K562 (cell line): Measurements from ENCODE around the gene FANCC. TPM values are rescaled to one million over a fixed set of nuclear protein-coding genes. Genes with fewer than 3 reads are reported as not detected.

Experiments
- ATAC-seq: fragments of 200-7000 bp; cut with Tn5 transposase; 3 replicates; pipeline ENCODE4 v1.9.1; 2020; ENCODE audit warnings: moderate library complexity
- BruUV-seq: library from RNA; stranded (reverse); fragments of 400-500 nt; replicated peaks from 2 replicates; lab custom pipeline; 2021; lab: Mats Ljungman, UMichigan
- CTCF ChIA-PET: fragments of 300-600 bp; formaldehyde crosslinking; extraction: SDS; loops from one replicate; lab custom pipeline; 2021; ENCODE audit warnings: low intra/inter-chr PET ratio; lab: Yijun Ruan, JAX
- POLR2A ChIA-PET: fragments of 300-600, 350-650 bp; sonication (Branson Sonifier 250); formaldehyde crosslinking; extraction: SDS; loops from one replicate; lab custom pipeline; 2021; ENCODE audit warnings: antibody characterized with exemption, inconsistent platforms; lab: Yijun Ruan, JAX
- DNase-seq, 4 experiments: peaks; one replicate each; pipeline versions ENCODE4 v3.0.0 to v3.0.0-alpha.2; 2011 to 2018; ENCODE audit warnings: low spot score in 3 of 4, mixed read lengths in 3 of 4; ENCODE audit errors: extremely low read depth in 1 of 4
- FAIRE-seq: peaks from 2 replicates; lab custom pipeline; 2011; peaks lifted over from hg19 to GRCh38; lab: Jason Lieb, UNC
- H2AFZ ChIP-seq: 2 replicates; pipeline ENCODE4 v1.6.0; 2011; ENCODE audit warnings: low read depth, low read length, control low read depth, inconsistent platforms
- H3K27ac ChIP-seq: fragments of 200-600 bp; 3 replicates; pipeline ENCODE4 v1.8.0; 2011; ENCODE audit warnings: low read depth, mild to moderate bottlenecking, control low read depth, inconsistent platforms, low read length, moderate library complexity, mixed read lengths; ENCODE audit errors: extremely low read depth
- H3K27me3 ChIP-seq, 2 experiments: fragments of 300-600 bp in 1 of 2; 2 replicates in 1 of 2; 3 replicates in 1 of 2; pipeline versions ENCODE4 v1.6.0 to v1.8.0; 2011; ENCODE audit warnings: inconsistent platforms in 2 of 2, low read length in 2 of 2, mild to moderate bottlenecking in 1 of 2, mixed read lengths in 1 of 2, moderate library complexity in 1 of 2; ENCODE audit not compliant: control insufficient read depth in 2 of 2, insufficient read depth in 2 of 2
- H3K36me3 ChIP-seq: fragments of 300-600 bp; 3 replicates; pipeline ENCODE4 v1.8.0; 2011; ENCODE audit warnings: mild to moderate bottlenecking, low read length, inconsistent platforms; ENCODE audit not compliant: control insufficient read depth, insufficient read depth
- H3K4me1 ChIP-seq, 2 experiments: fragments of 200-600 bp in 1 of 2; replicated peaks in 1 of 2; 2 replicates in 1 of 2; 3 replicates in 1 of 2; pipeline versions ENCODE4 v1.5.1 to v1.8.0; 2011; ENCODE audit warnings: inconsistent platforms in 2 of 2, low read length in 2 of 2, mild to moderate bottlenecking in 1 of 2, mixed read lengths in 1 of 2, moderate library complexity in 1 of 2; ENCODE audit not compliant: control insufficient read depth in 2 of 2, insufficient read depth in 2 of 2
- H3K4me2 ChIP-seq: 2 replicates; pipeline ENCODE4 v1.6.1; 2011; ENCODE audit warnings: low read length, control low read depth, inconsistent platforms, mixed read lengths; ENCODE audit not compliant: insufficient read depth
- H3K4me3 ChIP-seq: fragments of 200-600 bp; sonication (generic), shearing (Covaris generic); 2 replicates; pipeline ENCODE4 v1.5.1; 2016; ENCODE audit warnings: control low read depth, inconsistent platforms
- H3K79me2 ChIP-seq: fragments of 200-600 bp; 3 replicates; pipeline ENCODE4 v1.8.0; 2011; ENCODE audit warnings: low read length, inconsistent platforms; ENCODE audit not compliant: control insufficient read depth, insufficient read depth
- H3K9ac ChIP-seq, 2 experiments: 2 replicates each; pipeline versions ENCODE4 v1.6.0 to v1.6.1; 2011; ENCODE audit warnings: low read depth in 2 of 2, low read length in 2 of 2, control low read depth in 1 of 2, inconsistent platforms in 1 of 2, mild to moderate bottlenecking in 1 of 2, mixed read lengths in 1 of 2; ENCODE audit not compliant: insufficient read depth in 1 of 2
- H3K9me1 ChIP-seq: one replicate; pipeline ENCODE4 v1.6.0; 2011; ENCODE audit warnings: inconsistent platforms, mild to moderate bottlenecking, low read length, moderate library complexity; ENCODE audit not compliant: control insufficient read depth, insufficient read depth
- H3K9me3 ChIP-seq: replicated peaks from 2 replicates; pipeline ENCODE4 v1.5.1; 2011; ENCODE audit warnings: low read depth, low read length, inconsistent platforms; ENCODE audit not compliant: control insufficient read depth, insufficient read depth
- H4K20me1 ChIP-seq: replicated peaks from 2 replicates; pipeline ENCODE4 v1.6.1; 2011; ENCODE audit warnings: low read length, inconsistent platforms, mixed read lengths; ENCODE audit not compliant: control insufficient read depth, insufficient read depth
- ARHGAP35 ChIP-seq: fragments of 450-650 bp; IDR thresholded peaks from 2 replicates; pipeline ENCODE4 v1.6.1; 2018; ENCODE audit not compliant: partially characterized antibody
- ASH1L ChIP-seq: fragments of 450-650 bp; IDR thresholded peaks from 2 replicates; pipeline ENCODE4 v1.6.1; 2018; ENCODE audit warnings: borderline replicate concordance, mild to moderate bottlenecking, low read depth; ENCODE audit not compliant: partially characterized antibody
- BCL6 ChIP-seq: fragments of 250-450 bp; sonication (Bioruptor Pico); IDR thresholded peaks from 2 replicates; pipeline ENCODE4 v1.4.0; 2020
- CEBPB ChIP-seq: fragments of 450-650 bp; IDR thresholded peaks from 2 replicates; pipeline ENCODE4 v1.6.1; 2016; ENCODE audit warnings: missing genetic modification characterization, missing compliant biosample characterization
- ETS1 ChIP-seq: conservative IDR thresholded peaks from 2 replicates; pipeline ENCODE4 v1.6.1; 2011; ENCODE audit warnings: low read depth, mild to moderate bottlenecking, low read length; ENCODE audit not compliant: control insufficient read depth
- HIVEP1 ChIP-seq: fragments of 250-450 bp; sonication (Bioruptor Pico); IDR thresholded peaks from 2 replicates; pipeline ENCODE4 v1.4.0; 2020; ENCODE audit warnings: mild to moderate bottlenecking
- KLF1 ChIP-seq: fragments of 450-650 bp; IDR thresholded peaks from 2 replicates; pipeline ENCODE4 v1.6.1; 2016; ENCODE audit warnings: missing genetic modification characterization, missing compliant biosample characterization
- MYC ChIP-seq, 2 experiments: fragments of 250-450 bp in 1 of 2; sonication (Bioruptor Pico) in 1 of 2; IDR thresholded peaks; 2 replicates each; pipeline versions ENCODE4 v1.5.1 to v1.6.1; 2012 to 2021; ENCODE audit warnings: low read depth in 2 of 2, borderline replicate concordance in 1 of 2, improper control_type of control experiment in 1 of 2, low read length in 1 of 2, mild to moderate bottlenecking in 1 of 2, moderate library complexity in 1 of 2
- ZNF217 ChIP-seq: sonication (generic); formaldehyde crosslinking; IDR thresholded peaks from 2 replicates; pipeline ENCODE4 v1.8.0; 2022; ENCODE audit warnings: mild to moderate bottlenecking, missing genetic modification reagents
- WGBS: fragments of 100-300 bp; shearing (Covaris generic); methylation state at CpG from one replicate; pipeline ENCODE4 v1.1.6; 2016; ENCODE audit warnings: low coverage, mixed read lengths; ENCODE audit not compliant: insufficient coverage; ENCODE audit errors: missing lambda C conversion rate; 5-methylcytosine and 5-hydroxymethylcytosine counted together
- in situ Hi-C: fragments of 300-500 bp; cut with MboI; formaldehyde crosslinking; loops from 4 replicates; pipeline ENCODE4 v1.15.0; 2018; ENCODE audit warnings: inconsistent platforms, mixed read lengths
- intact Hi-C: fragments of 100-400 bp; cut with micrococcal nuclease; formaldehyde crosslinking; loops from 2 replicates; pipeline ENCODE4 v1.14.2; 2022
- polyA plus RNA-seq, 8 experiments: library from polyadenylated mRNA; depleted of rRNA in 4 of 8; stranded (reverse) in 5 of 8; unstranded in 3 of 8; fragments of >200 nt; fragmentation: Nextera tagmentation in 2 of 8; fragmentation: Illumina TruSeq in 1 of 8; extraction: Ambion mirVana in 2 of 8; extraction: Trizol in 1 of 8; gene quantifications; 2 replicates each; pipeline versions ENCODE4 v1.2.1 to v1.2.3, GENCODE V29; 2011 to 2014; ENCODE audit warnings: inconsistent platforms in 1 of 8, missing spikeins in 1 of 8
- total RNA-seq, 7 experiments: library from RNA; depleted of rRNA in 6 of 7; stranded (reverse); fragments of >200 nt in 6 of 7; fragmentation: Illumina TruSeq in 2 of 7; extraction: Trizol in 2 of 7; gene quantifications; 2 replicates each; pipeline versions ENCODE4 v1.2.1 to v1.2.3, GENCODE V29; 2011 to 2021; ENCODE audit warnings: low replicate concordance in 1 of 7
- TF ChIP-seq, protein P1 (sequence below), 2 experiments: IDR thresholded peaks; 2 replicates each; pipeline ENCODE4 v1.6.1; 2012; ENCODE audit warnings: improper control_type of control experiment in 2 of 2, low read depth in 2 of 2, low read length in 2 of 2, borderline replicate concordance in 1 of 2
- TF ChIP-seq, protein P2 (sequence below): fragments of 450-650 bp; formaldehyde crosslinking; IDR thresholded peaks from 2 replicates; pipeline ENCODE4 v1.4.0; 2020; ENCODE audit warnings: mild to moderate bottlenecking, moderate library complexity
- TF ChIP-seq, protein P3 (sequence below): IDR thresholded peaks from 3 replicates; pipeline ENCODE4 v1.6.1; 2011; ENCODE audit warnings: borderline replicate concordance, mild to moderate bottlenecking; ENCODE audit not compliant: insufficient read length, insufficient read depth

FANCC gene
- total and polyA plus RNA-seq, 9 of the 15 experiments (the other 6 are each of a cell fraction or from before 2014, with no cell fraction given): 4.6 to 18.4 (median 14.2) TPM

GRCh38 chr9:95305770-95306492 is 11.6 kb downstream of the FANCC start (continued):
- TF ChIP-seq, protein P1, sequence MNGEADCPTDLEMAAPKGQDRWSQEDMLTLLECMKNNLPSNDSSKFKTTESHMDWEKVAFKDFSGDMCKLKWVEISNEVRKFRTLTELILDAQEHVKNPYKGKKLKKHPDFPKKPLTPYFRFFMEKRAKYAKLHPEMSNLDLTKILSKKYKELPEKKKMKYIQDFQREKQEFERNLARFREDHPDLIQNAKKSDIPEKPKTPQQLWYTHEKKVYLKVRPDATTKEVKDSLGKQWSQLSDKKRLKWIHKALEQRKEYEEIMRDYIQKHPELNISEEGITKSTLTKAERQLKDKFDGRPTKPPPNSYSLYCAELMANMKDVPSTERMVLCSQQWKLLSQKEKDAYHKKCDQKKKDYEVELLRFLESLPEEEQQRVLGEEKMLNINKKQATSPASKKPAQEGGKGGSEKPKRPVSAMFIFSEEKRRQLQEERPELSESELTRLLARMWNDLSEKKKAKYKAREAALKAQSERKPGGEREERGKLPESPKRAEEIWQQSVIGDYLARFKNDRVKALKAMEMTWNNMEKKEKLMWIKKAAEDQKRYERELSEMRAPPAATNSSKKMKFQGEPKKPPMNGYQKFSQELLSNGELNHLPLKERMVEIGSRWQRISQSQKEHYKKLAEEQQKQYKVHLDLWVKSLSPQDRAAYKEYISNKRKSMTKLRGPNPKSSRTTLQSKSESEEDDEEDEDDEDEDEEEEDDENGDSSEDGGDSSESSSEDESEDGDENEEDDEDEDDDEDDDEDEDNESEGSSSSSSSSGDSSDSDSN (IDR thresholded peaks at IDR 0.05; ENCODE audit: borderline replicate concordance in 1 of 2, low read depth in 2 of 2, low read length in 2 of 2): no peak

DNA sequence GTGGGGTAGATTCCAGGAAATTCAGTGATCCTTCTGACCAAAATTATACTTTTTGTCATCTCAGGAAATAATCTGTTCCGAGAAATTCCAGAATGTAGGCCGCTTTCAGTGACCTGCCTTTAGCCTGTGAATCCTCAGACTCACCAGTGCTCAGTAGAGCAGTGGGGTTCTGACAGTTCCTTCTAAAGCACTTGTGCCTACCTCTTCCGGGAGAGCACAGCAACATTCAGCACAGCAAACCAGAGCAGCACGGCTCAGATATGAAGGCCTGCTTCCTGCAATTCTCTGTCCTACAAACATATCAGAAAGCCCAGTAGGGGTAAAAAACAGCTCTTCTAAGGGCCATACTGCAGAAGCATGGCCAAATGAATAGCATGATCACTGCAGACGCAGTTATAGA is 15.0 kb downstream of the FANCC start:
- H3K4me3 ChIP-seq: no peak overlapping the region
- ChIA-PET CTCF (no interaction called here), POLR2A (interaction anchor here (1.2 kb wide), 1 partner anchor 35 kb away, joined by 3 read pairs; no protein-coding TSS in a partner anchor)
- 49% methylated on average over 5 of the region's 5 CpGs for WGBS
- 0 out of 5 replicates have a peak, but pooled peaks cover 0 to 3% of the 10 kb centered on the region in 2 experiments for H3K4me1 ChIP-seq
- peaks cover 6% of the 10 kb centered on the region; the same call in 1 of the 3 replicates for H3K79me2 ChIP-seq
- intact Hi-C loops: no loop called here
- H3K4me2 ChIP-seq: no peak overlapping the region
- no peak for DNase-seq
- FAIRE-seq: no peak
- H3K36me3 ChIP-seq: no peaks in the 10 kb centered on the region
- no peaks in the 10 kb centered on the region for H3K27me3 ChIP-seq
- no peak overlapping the region for H3K9ac ChIP-seq
- H4K20me1 ChIP-seq: no peaks in the 10 kb centered on the region; the same call in 1 of the 2 replicates
- no peaks in the 10 kb centered on the region for H3K9me3 ChIP-seq
- ATAC-seq: no peak
- BruUV-seq: no TSS peak
- no peak overlapping the region for H2AFZ ChIP-seq
- in situ Hi-C loops: no loop called here
- H3K9me1 ChIP-seq: no peaks in the 10 kb centered on the region
- H3K27ac ChIP-seq: no peak overlapping the region
- no peak for TF ChIP-seq ZNF217 (CRISPR knock-in tag)
- TF ChIP-seq, protein P2, sequence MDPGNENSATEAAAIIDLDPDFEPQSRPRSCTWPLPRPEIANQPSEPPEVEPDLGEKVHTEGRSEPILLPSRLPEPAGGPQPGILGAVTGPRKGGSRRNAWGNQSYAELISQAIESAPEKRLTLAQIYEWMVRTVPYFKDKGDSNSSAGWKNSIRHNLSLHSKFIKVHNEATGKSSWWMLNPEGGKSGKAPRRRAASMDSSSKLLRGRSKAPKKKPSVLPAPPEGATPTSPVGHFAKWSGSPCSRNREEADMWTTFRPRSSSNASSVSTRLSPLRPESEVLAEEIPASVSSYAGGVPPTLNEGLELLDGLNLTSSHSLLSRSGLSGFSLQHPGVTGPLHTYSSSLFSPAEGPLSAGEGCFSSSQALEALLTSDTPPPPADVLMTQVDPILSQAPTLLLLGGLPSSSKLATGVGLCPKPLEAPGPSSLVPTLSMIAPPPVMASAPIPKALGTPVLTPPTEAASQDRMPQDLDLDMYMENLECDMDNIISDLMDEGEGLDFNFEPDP: no peak
- no peak for TF ChIP-seq BCL6
- TF ChIP-seq HIVEP1 (CRISPR knock-in tag): no peak
- TF ChIP-seq ASH1L: no peak
- TF ChIP-seq KLF1 (tag): no peak
- TF ChIP-seq, protein P3, sequence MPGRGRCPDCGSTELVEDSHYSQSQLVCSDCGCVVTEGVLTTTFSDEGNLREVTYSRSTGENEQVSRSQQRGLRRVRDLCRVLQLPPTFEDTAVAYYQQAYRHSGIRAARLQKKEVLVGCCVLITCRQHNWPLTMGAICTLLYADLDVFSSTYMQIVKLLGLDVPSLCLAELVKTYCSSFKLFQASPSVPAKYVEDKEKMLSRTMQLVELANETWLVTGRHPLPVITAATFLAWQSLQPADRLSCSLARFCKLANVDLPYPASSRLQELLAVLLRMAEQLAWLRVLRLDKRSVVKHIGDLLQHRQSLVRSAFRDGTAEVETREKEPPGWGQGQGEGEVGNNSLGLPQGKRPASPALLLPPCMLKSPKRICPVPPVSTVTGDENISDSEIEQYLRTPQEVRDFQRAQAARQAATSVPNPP: no peak
- no peak for TF ChIP-seq MYC (IDR thresholded peaks at IDR 0.05; ENCODE audit: low read depth, low read length)
- no peak for TF ChIP-seq MYC (CRISPR knock-in tag; IDR thresholded peaks at IDR 0.05; ENCODE audit: borderline replicate concordance, low read depth)
- TF ChIP-seq CEBPB (tag): no peak
- TF ChIP-seq ARHGAP35: no peak
- TF ChIP-seq ETS1: no peak
